Aorta (tissue), 5 donors: ENCODE measurements around the gene PIK3R5. TPM values are rescaled to one million over a fixed set of nuclear protein-coding genes. Genes with fewer than 3 reads are reported as not detected.

Experiments
- ATAC-seq: fragments of 200-7000 bp; cut with Tn5 transposase; one replicate; pipeline ENCODE4 v1.9.1; 2022; ENCODE audit warnings: moderate library complexity; ENCODE audit not compliant: low FRiP score
- DNase-seq, 2 donors: peaks; one replicate each; pipeline ENCODE4 v3.0.0-alpha.2; 2020
- H3K27ac ChIP-seq, 2 donors: one replicate each; pipeline ENCODE4 v1.5.1; 2013; ENCODE audit warnings: low read length in 2 of 2, mild to moderate bottlenecking in 2 of 2, moderate library complexity in 2 of 2, control low read depth in 1 of 2, inconsistent platforms in 1 of 2, low read depth in 1 of 2
- H3K27me3 ChIP-seq, 2 donors: one replicate each; pipeline ENCODE4 v1.6.1; 2013; ENCODE audit warnings: control low read depth in 1 of 2, low read length in 1 of 2, mild to moderate bottlenecking in 1 of 2, moderate library complexity in 1 of 2; ENCODE audit not compliant: insufficient read depth in 2 of 2, control insufficient read depth in 1 of 2
- H3K36me3 ChIP-seq, 2 donors: one replicate each; pipeline ENCODE4 v1.6.1; 2013; ENCODE audit warnings: control low read depth in 1 of 2, low read length in 1 of 2, mild to moderate bottlenecking in 1 of 2; ENCODE audit not compliant: insufficient read depth in 2 of 2, control insufficient read depth in 1 of 2
- H3K4me1 ChIP-seq, 2 donors: one replicate each; pipeline ENCODE4 v1.6.1; 2013; ENCODE audit warnings: low read length in 2 of 2, control low read depth in 1 of 2, mild to moderate bottlenecking in 1 of 2, moderate library complexity in 1 of 2; ENCODE audit not compliant: insufficient read depth in 2 of 2, control insufficient read depth in 1 of 2
- H3K4me3 ChIP-seq, 2 donors: one replicate each; pipeline ENCODE4 v1.5.1; 2013; ENCODE audit warnings: low read length in 2 of 2, control low read depth in 1 of 2, mild to moderate bottlenecking in 1 of 2
- H3K9me3 ChIP-seq: one replicate; pipeline ENCODE4 v1.6.1; 2013; ENCODE audit warnings: mild to moderate bottlenecking, low read length; ENCODE audit not compliant: control insufficient read depth
- WGBS, 2 donors: extraction: QIAGEN DNeasy Blood & Tissue Kit; methylation state at CpG; one replicate each; pipeline ENCODE4 v1.1.7; 2013; 5-methylcytosine and 5-hydroxymethylcytosine counted together
- intact Hi-C, 2 donors: fragments of 100-400 bp; cut with DNase I; formaldehyde crosslinking; loops; one replicate each; pipeline versions ENCODE4 v1.14.2 to v1.15.0; 2022
- polyA plus RNA-seq, 2 donors: library from polyadenylated mRNA; stranded (reverse); fragments of 200-250 nt; gene quantifications; one replicate each; pipeline ENCODE4 v1.2.3, GENCODE V29; 2013
- total RNA-seq, 2 donors: library from RNA; stranded (reverse); fragmentation: NEBNext Ultra II Directional; extraction: Animal tissue kit (Norgen Biotek cat#: 25700); gene quantifications; one replicate each; pipeline ENCODE4 v1.2.1, GENCODE V29; 2021
- donor health status: healthy with polysubstance abuse.
- donor health status: Bipolar disorder and iron deficiency.
- donor health status: DM: no; HTN: no; CAD: no.
- donor health status: DM: no; HTN: no; CAD: no.
- donor health status: DM: yes; HTN: yes; CAD: no.

The PIK3R5 gene
- total and polyA plus RNA-seq, 4 donors: 1.4 to 18.5 (median 13.4) TPM

- Histone ChIP-seq H3K27ac (no peak overlapping the region), H3K9me3 (no peaks in the 10 kb centered on the region), H3K4me1 (no peaks in the 10 kb centered on the region), H3K36me3 (no peaks in the 10 kb centered on the region), H3K27me3 (no peaks in the 10 kb centered on the region), H3K4me3 (no peak overlapping the region)
- intact Hi-C loops: no loop called here
- no peak for DNase-seq
- ATAC-seq: no peak
- WGBS, 2 donors: 56 to 61% methylated on average over 15 of the region's 15 CpGs
These were observed 64.6 kb downstream of the PIK3R5 start for GRCh38 chr17:8900626-8901585.

- Histone ChIP-seq H3K27ac (no peak overlapping the region), H3K27me3 (no peaks in the 10 kb centered on the region), H3K4me3 (no peak overlapping the region), H3K4me1 (no peaks in the 10 kb centered on the region), H3K36me3 (no peaks in the 10 kb centered on the region), H3K9me3 (no peaks in the 10 kb centered on the region)
- DNase-seq (no peak), ATAC-seq (no peak)
- 61 to 68% methylated on average over 6 of the region's 6 CpGs for WGBS, 2 donors
- intact Hi-C loops: no loop called here
These were observed 65.3 kb downstream of the PIK3R5 start for GRCh38 chr17:8900207-8900606.

GRCh38 chr17:8898636-8899035 lies 66.9 kb downstream of the PIK3R5 start:
- WGBS, 2 donors: 90 to 91% methylated on average over 6 of the region's 6 CpGs
- intact Hi-C loops: loop anchor here in 1 of 2 donors (10.0 kb wide), 1 partner anchor 484 kb away; no protein-coding TSS in a partner anchor
- no peak for DNase-seq

GRCh38 chr17:8898126-8898525 lies 67.4 kb downstream of the PIK3R5 start:
- Histone ChIP-seq H3K4me1 (no peaks in the 10 kb centered on the region), H3K36me3 (no peaks in the 10 kb centered on the region), H3K4me3 (no peak overlapping the region), H3K27me3 (no peaks in the 10 kb centered on the region), H3K27ac (no peak overlapping the region), H3K9me3 (no peaks in the 10 kb centered on the region)
- intact Hi-C loops: loop anchor here in 1 of 2 donors (10.0 kb wide), 1 partner anchor 483 kb away; no protein-coding TSS in a partner anchor
- WGBS, 2 donors: 68 to 70% methylated on average over 2 of the region's 2 CpGs
- DNase-seq (no peak), ATAC-seq (no peak)

More at GRCh38 chr17:8898636-8899035, 66.9 kb downstream of the PIK3R5 start:
- Histone ChIP-seq H3K4me3 (no peak overlapping the region), H3K36me3 (no peaks in the 10 kb centered on the region), H3K9me3 (no peaks in the 10 kb centered on the region), H3K27me3 (no peaks in the 10 kb centered on the region), H3K27ac (no peak overlapping the region), H3K4me1 (no peaks in the 10 kb centered on the region)
- no peak for ATAC-seq

GRCh38 chr17:8896641-8897635 lies 68.6 kb downstream of the PIK3R5 start:
- Histone ChIP-seq H3K27ac (no peak overlapping the region), H3K27me3 (no peaks in the 10 kb centered on the region), H3K4me1 (no peaks in the 10 kb centered on the region), H3K36me3 (no peaks in the 10 kb centered on the region), H3K9me3 (no peaks in the 10 kb centered on the region), H3K4me3 (no peak overlapping the region)
- 88 to 90% methylated on average over 12 of the region's 12 CpGs for WGBS, 2 donors
- peak in 1 of 2 donors; percentile 54 for DNase-seq
- ATAC-seq: no peak
- intact Hi-C loops: loop anchor here in 1 of 2 donors (10.0 kb wide), 1 partner anchor 482 kb away; no protein-coding TSS in a partner anchor

GRCh38 chr17:8896087-8896486 lies 69.4 kb downstream of the PIK3R5 start:
- Histone ChIP-seq H3K4me1 (no peaks in the 10 kb centered on the region), H3K27ac (no peak overlapping the region), H3K9me3 (no peaks in the 10 kb centered on the region), H3K4me3 (no peak overlapping the region), H3K27me3 (no peaks in the 10 kb centered on the region), H3K36me3 (no peaks in the 10 kb centered on the region)
- DNase-seq (no peak), ATAC-seq (no peak)
- intact Hi-C loops: loop anchor here in 1 of 2 donors (10.0 kb wide), 1 partner anchor 481 kb away; no protein-coding TSS in a partner anchor
- WGBS, 2 donors: 84 to 86% methylated on average over 3 of the region's 3 CpGs

GRCh38 chr17:8894673-8895578 lies 70.6 kb downstream of the PIK3R5 start:
- H3K36me3 ChIP-seq: no peaks in the 10 kb centered on the region
- DNase-seq: peak in 1 of 2 donors; percentile 70
- no peaks in the 10 kb centered on the region for H3K27me3 ChIP-seq
- H3K9me3 ChIP-seq: no peaks in the 10 kb centered on the region
- H3K4me1 ChIP-seq: no peaks in the 10 kb centered on the region
- H3K4me3 ChIP-seq: no peak overlapping the region
- intact Hi-C loops: loop anchor here (5.0 to 10.0 kb wide), 2 partner anchors 480 to 488 kb away; no protein-coding TSS in a partner anchor
- ATAC-seq: peak; percentile 85
- no peak overlapping the region for H3K27ac ChIP-seq
- WGBS, 2 donors: 40 to 42% methylated on average over 24 of the region's 24 CpGs
